ENCODE data around the gene MAP3K20. TPM values are rescaled to one million over a fixed set of nuclear protein-coding genes. Genes with fewer than 3 reads are reported as not detected.

The MAP3K20 gene
- total RNA-seq: 24.3 and 26.9 TPM in 2 replicates

DNA sequence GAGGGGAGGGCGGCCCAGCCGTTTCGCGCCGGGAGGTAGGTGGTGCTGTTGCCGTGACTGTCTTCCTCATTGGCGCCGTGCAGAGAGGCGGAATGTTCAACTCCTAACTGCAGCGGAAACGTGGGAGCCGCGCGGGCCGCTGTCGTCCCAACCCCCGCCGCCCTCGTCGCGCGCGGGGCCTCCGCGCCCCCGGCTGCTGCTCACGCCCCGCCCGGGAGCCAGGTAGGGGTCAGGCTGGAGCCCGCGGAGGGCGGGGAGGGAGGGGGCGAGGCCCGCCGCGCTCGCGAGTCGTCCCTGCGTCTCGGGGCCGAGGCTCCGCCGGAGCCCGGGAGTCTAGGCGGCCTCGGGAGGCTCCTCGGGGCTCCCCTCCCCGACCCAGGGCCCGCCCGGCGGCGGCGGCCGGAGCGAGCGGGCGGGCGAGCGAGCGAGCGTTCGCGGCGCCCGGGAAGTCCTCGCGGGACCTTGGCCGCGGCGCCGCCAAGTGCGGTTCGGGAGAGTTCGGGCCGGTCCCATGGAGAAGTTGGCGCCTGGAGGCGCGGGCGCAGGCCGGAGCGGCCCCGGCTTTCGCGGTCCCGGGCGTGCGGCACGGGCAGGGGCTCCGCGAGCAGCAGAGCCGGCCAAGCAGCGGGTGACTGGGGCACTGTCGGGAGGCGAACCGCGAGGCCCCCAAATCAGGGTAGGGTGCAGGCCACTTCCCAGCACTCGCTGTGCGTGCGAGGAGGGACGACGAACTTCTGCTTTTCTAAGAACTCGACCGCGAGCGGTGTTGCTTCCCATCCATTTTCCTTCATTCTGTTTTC is at the start of gene MAP3K20:
TSS of gene MAP3K20 (plus strand) at position 66 of the 800 bp plus-strand sequence. CDS start 15,186 bp downstream, outside the sequence.

